HFF-Myc (cell line): Measurements from ENCODE around the gene DTNBP1.
A peak's percentile ranks its signal among the peaks of the same experiment; 100 is the strongest.

Experiments used
- DNase-seq: peaks from one replicate; pipeline ENCODE4 v3.0.0-alpha.2; 2011; ENCODE audit warnings: low read depth; ENCODE audit errors: extremely low read depth
- H3K4me3 ChIP-seq: replicated peaks from 2 replicates; pipeline ENCODE4 v1.5.1; 2011; ENCODE audit warnings: low read depth, mild to moderate bottlenecking, control low read depth, low read length
- TF ChIP-seq, protein P1 (sequence below): IDR thresholded peaks from 2 replicates; pipeline ENCODE4 v1.5.1; 2012; ENCODE audit warnings: mild to moderate bottlenecking, low read depth, low read length, control low read depth; ENCODE audit errors: missing control alignments

The DTNBP1 gene

DNA sequence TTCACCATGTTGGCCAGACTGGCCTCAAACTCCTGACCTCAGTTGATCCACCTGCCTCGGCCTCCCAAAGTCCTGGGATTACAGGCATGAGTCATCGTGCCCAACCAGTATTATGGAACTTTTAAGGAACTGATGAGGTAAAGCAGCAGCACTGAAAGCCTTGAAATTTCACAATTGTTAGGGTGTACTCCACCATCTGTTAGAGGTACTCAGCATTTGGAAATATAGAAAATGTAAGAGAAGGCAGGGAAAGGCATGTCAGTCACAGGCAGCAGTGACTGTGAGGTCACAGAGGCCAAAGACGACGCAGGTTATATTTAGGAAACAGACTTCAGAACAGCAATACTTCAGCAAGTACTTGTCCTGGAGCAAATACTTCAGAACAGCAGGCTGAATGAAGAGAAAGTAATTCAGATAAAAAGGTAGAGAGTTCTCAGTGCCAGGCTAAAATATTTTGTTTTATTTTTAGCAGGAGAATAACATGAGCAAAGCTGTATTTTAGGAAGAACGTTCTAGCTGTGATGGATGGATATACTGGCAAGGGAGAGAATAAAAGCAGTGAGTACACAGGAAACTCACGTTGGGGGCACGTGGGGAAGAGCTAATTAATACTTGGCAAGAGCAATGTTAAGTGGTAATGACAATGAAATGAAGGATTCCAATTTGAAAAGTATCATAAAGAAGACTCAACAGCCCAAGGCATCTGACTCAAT is 67.2 kb downstream of the DTNBP1 start:
- no peak for DNase-seq
- TF ChIP-seq, protein P1, sequence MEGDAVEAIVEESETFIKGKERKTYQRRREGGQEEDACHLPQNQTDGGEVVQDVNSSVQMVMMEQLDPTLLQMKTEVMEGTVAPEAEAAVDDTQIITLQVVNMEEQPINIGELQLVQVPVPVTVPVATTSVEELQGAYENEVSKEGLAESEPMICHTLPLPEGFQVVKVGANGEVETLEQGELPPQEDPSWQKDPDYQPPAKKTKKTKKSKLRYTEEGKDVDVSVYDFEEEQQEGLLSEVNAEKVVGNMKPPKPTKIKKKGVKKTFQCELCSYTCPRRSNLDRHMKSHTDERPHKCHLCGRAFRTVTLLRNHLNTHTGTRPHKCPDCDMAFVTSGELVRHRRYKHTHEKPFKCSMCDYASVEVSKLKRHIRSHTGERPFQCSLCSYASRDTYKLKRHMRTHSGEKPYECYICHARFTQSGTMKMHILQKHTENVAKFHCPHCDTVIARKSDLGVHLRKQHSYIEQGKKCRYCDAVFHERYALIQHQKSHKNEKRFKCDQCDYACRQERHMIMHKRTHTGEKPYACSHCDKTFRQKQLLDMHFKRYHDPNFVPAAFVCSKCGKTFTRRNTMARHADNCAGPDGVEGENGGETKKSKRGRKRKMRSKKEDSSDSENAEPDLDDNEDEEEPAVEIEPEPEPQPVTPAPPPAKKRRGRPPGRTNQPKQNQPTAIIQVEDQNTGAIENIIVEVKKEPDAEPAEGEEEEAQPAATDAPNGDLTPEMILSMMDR = no peak
- H3K4me3 ChIP-seq = no peak overlapping the region

DNA sequence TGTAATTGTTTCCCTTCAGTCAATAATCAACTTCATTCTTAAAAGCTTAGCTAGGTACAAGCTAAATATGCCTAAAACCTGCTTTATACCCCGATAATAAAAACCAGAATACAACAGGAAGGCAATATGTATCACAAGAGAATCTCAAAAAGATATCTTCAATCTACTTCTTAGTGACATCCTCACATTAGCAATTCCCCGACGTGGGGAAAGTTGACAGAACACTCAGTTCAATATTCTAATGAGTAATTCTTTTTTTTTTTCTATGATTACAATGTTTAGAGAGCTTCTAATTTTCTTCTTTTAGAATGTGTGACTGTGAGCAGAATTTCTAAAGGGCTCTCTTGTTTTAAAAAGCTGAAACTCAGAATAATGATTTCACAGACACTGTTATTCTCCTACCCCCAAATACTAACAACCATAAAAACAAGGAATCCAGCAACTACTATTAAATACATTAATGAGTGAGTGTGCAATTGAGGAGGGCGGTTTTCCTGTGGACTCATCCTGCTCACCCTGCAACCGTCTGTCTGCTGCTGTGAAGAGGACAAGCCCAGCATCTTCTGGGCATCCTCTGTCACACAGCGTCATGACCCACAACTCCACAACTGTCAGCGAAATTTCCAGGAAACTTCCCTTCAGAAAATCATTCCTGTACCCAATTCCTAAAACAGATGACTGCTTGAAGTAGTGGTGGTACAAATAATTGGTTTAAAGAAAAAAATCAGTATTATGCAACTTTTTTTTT is 68.1 kb downstream of the DTNBP1 start:
- DNase-seq = no peak
- no peak overlapping the region for H3K4me3 ChIP-seq
- TF ChIP-seq, protein P1 = no peak

DNA sequence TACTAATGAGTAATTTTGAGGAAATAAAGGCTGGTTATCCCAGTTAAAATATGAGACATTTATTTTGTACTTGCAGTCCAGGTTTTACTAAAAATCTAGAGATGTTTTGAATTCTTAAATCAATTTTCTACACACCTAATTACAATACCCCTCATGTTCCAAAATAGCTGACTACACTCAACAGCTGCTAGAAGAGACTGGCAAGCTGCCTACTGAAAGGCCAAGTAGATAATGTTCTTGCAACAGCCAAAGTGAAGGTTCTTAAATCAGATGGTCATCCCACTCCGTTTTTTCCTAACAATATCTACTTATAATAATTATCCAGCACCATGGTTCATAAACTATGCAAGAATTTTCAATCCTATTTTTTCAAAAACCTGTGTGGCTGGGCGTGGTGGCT is 69.0 kb downstream of the DTNBP1 start:
- TF ChIP-seq, protein P1 = no peak
- H3K4me3 ChIP-seq = no peak overlapping the region
- DNase-seq = no peak

DNA sequence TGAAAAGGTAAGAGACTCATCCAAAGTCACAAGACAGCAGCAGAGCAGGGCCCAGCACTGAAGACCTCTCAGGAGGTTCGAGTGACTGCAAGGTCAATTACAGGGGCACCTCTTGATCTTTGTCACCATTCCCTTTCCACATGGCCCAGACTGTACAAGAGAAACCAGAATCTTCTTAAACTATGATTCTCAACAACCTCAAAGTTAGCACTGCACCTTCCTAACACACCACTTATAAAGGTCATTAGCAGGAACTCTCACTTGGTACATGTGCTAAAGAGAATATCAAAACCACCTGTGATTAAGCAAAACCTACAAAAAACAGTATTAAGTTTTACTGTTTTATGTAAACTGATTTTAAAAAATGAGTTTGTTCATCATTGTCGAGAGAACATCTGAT is 70.2 kb downstream of the DTNBP1 start:
- H3K4me3 ChIP-seq = no peak overlapping the region
- TF ChIP-seq, protein P1 = no peak
- DNase-seq = no peak

DNA sequence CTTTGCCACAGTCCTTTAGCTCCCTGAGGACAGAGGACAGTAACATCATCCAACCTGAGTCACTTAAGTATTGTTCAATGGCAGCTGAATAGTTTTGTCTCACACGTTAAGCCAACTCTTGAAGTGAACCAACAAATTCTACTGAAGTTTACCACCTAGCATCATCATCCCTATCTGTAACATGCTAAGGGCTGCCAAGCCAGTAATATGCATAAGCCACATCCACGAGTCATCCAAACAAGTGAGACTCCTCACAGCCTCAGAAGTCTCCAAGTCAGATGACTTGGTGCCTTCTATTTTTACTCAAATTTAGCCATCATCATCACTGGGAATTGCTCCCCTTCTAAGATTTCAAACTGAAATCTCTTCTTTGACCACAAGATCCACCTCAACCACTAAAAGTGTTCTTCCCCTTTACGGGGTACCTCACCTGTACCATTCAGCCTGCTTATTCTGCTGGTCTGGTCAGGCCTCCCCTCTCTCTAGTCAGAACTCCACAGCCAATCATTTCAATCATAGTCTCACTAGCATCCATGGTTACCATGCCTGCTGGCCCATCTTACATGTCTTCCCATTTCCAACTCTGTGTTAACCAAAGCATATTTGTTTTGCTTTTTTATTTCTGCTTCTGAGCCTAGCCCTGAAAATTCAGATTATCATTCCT is 73.7 kb downstream of the DTNBP1 start:
- peak; percentile 10 for DNase-seq
- TF ChIP-seq, protein P1 = no peak

DNA sequence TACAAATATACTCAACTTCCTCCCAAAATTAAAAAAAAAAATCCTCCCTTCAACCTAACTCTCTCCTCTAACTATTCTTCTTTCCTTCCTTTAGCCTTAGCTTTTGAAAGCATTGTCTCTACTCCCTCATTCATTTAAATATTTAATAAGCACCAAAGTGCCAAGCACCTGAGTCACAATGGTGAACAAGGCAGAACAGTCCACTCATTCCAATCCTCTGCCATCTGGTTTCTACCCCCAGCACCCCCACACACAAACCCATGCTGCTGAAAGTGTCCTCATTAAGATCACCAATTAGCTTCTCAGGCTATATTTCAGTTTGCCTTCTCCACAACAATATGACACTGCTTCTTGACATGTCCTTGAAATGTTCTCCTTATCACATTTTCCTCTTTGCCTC is 76.3 kb downstream of the DTNBP1 start:
- H3K4me3 ChIP-seq = no peak overlapping the region
- no peak for DNase-seq
- TF ChIP-seq, protein P1 = no peak

More for the DNA sequence above, 73.7 kb downstream of the DTNBP1 start:
- H3K4me3 ChIP-seq = no peak overlapping the region
